Lower lobe of right lung (tissue), 2 donors: Measurements from ENCODE around the gene CADM1. TPM values are rescaled to one million over a fixed set of nuclear protein-coding genes. Genes with fewer than 3 reads are reported as not detected.
A peak's percentile ranks its signal among the peaks of the same experiment; 100 is the strongest.

ENCODE experiments used
- ATAC-seq, 2 donors: fragments of 200-7000 bp; cut with Tn5 transposase; one replicate each; pipeline ENCODE4 v1.9.1; 2020 to 2022; ENCODE audit warnings: mild to moderate bottlenecking in 2 of 2, moderate library complexity in 2 of 2
- DNase-seq: peaks from one replicate; pipeline ENCODE4 v3.0.0-alpha.2; 2020
- H3K27ac ChIP-seq: fragments of 200-600 bp; one replicate; pipeline ENCODE4 v1.8.0; 2022
- H3K27me3 ChIP-seq: fragments of 200-600 bp; one replicate; pipeline ENCODE4 v1.8.0; 2022; ENCODE audit warnings: low read depth
- H3K36me3 ChIP-seq: fragments of 200-600 bp; one replicate; pipeline ENCODE4 v1.8.0; 2022; ENCODE audit warnings: mild to moderate bottlenecking
- H3K4me1 ChIP-seq: fragments of 200-600 bp; one replicate; pipeline ENCODE4 v1.8.0; 2022
- H3K4me3 ChIP-seq: fragments of 200-600 bp; one replicate; pipeline ENCODE4 v1.8.0; 2022; ENCODE audit warnings: mild to moderate bottlenecking
- H3K9me3 ChIP-seq: fragments of 200-600 bp; one replicate; pipeline ENCODE4 v1.8.0; 2022
- intact Hi-C: fragments of 100-400 bp; cut with DNase I; formaldehyde crosslinking; loops from one replicate; pipeline ENCODE4 v1.11.0; 2022
- total RNA-seq: library from RNA; stranded (reverse); fragmentation: NEBNext Ultra II Directional; extraction: Animal tissue kit (Norgen Biotek cat#: 25700); gene quantifications from one replicate; pipeline ENCODE4 v1.2.1, GENCODE V29; 2021
- TF ChIP-seq, protein P1 (sequence below): fragments of 200-600 bp; IDR thresholded peaks from one replicate; pipeline ENCODE4 v1.8.0; 2022; ENCODE audit warnings: antibody characterized with exemption, mild to moderate bottlenecking
- donor health status: DM: no; HTN: yes; CAD: no; lungs with severe emphysema.

CADM1 gene
- total RNA-seq, 1 donor from 2014 or later = 149 TPM

DNA sequence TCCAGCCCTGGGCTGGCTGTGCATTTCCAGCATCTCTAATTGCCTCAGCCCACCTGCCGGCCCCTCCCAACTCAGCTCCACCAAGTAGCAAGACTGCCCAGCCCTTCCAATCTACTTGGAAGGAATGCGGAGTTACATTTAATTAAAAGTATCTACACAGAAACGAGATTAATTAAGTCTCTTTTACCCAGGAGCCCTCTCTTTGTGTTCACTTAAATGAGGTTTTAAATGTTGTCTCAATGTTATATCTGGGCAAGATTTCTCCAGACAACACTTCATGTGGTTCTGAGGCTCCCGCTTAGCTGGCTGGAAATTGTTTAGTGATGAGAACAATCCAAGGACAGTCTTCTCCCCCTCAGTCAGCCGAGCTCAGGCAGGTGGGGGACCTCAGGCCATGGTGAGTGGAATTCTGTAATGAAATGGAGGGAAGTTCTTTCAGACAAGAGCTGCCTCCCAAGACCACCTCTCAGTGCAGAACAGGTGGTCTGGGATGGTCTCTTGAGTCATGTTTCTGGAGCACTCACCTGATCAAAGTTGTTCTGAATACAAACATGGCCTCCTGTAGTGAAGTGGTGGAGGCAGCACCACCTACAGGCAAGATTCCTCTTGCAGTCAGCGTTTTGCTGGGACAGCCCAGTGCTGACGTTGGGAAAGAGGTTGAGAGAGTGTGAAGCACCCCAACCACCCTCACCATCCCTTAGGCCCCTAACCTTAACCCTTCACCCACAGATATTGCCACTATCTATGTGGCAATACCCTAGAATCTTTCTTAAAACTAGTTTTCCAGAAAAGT is 371.6 kb downstream of the CADM1 start:
- TF ChIP-seq, protein P1, sequence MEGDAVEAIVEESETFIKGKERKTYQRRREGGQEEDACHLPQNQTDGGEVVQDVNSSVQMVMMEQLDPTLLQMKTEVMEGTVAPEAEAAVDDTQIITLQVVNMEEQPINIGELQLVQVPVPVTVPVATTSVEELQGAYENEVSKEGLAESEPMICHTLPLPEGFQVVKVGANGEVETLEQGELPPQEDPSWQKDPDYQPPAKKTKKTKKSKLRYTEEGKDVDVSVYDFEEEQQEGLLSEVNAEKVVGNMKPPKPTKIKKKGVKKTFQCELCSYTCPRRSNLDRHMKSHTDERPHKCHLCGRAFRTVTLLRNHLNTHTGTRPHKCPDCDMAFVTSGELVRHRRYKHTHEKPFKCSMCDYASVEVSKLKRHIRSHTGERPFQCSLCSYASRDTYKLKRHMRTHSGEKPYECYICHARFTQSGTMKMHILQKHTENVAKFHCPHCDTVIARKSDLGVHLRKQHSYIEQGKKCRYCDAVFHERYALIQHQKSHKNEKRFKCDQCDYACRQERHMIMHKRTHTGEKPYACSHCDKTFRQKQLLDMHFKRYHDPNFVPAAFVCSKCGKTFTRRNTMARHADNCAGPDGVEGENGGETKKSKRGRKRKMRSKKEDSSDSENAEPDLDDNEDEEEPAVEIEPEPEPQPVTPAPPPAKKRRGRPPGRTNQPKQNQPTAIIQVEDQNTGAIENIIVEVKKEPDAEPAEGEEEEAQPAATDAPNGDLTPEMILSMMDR = peak; percentile 35
- no peaks in the 10 kb centered on the region for H3K27me3 ChIP-seq
- no peak overlapping the region for H3K27ac ChIP-seq
- DNase-seq (no peak), ATAC-seq (no peak)
- intact Hi-C loops = no loop called here
- no peak overlapping the region for H3K4me3 ChIP-seq
- no peaks in the 10 kb centered on the region for H3K36me3 ChIP-seq
- H3K4me1 ChIP-seq = no peaks in the 10 kb centered on the region
- no peaks in the 10 kb centered on the region for H3K9me3 ChIP-seq

DNA sequence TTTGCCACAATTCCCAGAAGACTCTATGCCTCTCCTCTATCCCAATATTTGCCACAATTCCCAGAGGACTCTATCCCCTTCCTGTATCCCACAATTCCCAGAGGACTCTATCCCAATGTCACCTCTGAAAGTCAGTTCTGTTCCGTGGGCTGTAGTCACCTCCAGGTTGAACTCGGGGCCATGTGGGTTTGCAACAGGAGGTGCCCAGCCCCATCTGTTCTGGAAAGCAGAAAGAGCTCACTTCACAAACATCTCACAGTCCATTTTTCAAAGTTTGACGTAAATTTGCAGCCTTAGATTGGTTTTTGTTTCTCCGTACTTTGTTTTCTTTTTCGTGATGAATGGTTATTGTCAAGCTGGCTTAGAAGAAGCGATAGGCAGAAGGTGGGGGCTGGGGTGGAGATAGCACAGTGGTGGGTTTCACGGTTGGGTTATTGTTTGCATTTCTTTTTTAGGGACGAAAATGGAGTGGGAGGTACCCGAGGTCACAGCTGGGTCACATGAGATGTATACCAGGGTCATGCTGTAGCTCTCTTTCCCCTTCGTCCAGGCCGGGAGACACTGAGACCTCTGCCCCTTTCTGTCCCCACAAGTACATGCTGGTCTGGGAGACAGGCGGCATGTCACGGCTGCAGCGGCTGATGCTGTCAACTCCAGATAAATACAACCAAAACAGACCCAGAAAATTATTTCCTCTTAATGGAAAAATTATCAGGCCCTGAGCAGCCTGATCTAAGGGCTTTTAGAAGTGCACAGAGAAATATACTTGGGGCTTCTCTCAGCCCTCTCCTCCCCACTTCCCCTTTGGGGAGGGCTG is 374.5 kb downstream of the CADM1 start:
- no peaks in the 10 kb centered on the region for H3K27me3 ChIP-seq
- TF ChIP-seq, protein P1 = no peak
- ATAC-seq (no peak), DNase-seq (no peak)
- H3K9me3 ChIP-seq = no peaks in the 10 kb centered on the region
- H3K27ac ChIP-seq = no peak overlapping the region
- H3K36me3 ChIP-seq = no peaks in the 10 kb centered on the region
- H3K4me3 ChIP-seq = no peak overlapping the region
- intact Hi-C loops = no loop called here
- no peaks in the 10 kb centered on the region for H3K4me1 ChIP-seq

DNA sequence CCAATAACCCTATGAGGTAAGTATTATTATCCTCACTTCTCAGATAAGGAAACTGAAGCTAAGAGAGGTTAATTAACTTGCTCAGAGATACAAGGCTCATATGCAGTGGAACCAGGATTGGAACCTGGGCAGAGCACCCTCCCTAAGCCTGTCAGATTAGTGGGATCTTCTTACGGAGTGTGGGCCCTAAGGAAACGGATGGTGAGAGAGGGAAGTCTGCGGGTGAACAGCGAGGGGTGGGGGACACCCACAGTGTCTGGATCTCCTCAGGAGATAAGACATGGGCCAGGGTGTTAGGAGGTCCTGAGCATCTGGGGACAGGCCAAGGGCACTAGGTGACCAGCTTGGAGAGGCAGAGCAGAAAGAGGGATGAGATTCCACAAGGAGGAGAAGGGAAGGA is 376.0 kb downstream of the CADM1 start:
- peak in 1 of 2 donors; percentile 18 for ATAC-seq
- intact Hi-C loops = no loop called here

DNA sequence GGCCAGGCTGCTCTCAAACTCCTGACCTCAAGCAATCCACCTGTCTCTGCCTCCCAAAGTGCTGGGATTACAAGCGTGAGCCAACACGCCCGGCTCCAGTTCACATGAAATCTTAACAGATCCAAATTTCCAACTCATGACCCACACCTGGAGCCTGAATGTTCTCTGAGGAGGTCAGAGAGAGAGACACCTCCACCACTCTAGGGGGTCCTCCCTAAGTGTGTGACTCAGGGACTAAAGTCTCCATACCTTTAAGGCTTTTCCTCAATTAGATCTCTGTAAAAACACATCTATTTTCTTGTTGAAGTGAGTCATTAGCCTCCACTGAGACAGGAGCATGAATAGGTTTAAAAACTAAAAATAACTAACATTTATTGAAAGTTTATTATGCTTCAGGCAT is 376.4 kb downstream of the CADM1 start:
- Histone ChIP-seq H3K27me3 (no peaks in the 10 kb centered on the region), H3K4me1 (no peaks in the 10 kb centered on the region), H3K27ac (no peak overlapping the region), H3K36me3 (no peaks in the 10 kb centered on the region), H3K9me3 (no peaks in the 10 kb centered on the region), H3K4me3 (no peak overlapping the region)
- intact Hi-C loops = no loop called here
- DNase-seq = no peak
- ATAC-seq = no peak
- TF ChIP-seq, protein P1 = no peak

More for the DNA sequence above, 376.0 kb downstream of the CADM1 start:
- DNase-seq = no peak
- TF ChIP-seq, protein P1 = no peak
- Histone ChIP-seq H3K27me3 (no peaks in the 10 kb centered on the region), H3K4me3 (no peak overlapping the region), H3K9me3 (no peaks in the 10 kb centered on the region), H3K27ac (no peak overlapping the region), H3K36me3 (no peaks in the 10 kb centered on the region), H3K4me1 (no peaks in the 10 kb centered on the region)

DNA sequence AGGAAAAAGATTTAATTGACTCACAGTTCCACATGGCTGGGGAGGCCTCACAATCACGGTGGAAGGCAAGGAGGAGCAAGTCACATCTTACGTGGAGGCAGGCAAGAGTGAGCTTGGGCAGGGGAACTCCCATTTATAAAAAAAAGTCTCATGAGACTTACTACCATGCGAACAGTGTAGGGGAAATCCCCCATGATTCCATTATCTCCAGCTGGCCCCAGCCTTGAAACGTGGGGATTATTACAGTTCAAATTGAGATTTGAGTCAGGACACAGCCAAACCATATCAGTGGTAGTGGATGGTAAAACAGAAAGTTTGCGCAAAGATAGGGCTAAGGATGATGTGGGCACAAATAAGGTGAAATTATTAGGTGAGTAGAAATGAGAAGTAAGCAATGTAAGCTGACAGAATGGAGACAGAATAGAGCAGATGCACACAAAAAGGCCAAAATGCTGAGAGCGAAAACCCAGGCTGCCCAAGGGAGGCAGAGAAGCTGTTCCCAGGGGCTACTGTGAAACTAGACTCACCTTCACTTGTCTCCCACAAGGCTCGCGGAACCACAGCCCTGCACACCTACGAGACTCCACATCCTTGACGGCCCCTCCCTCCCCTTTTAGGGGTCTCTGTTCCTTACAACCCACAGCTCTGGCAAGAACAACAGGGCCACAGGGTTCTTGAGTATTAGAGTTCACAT is 377.6 kb downstream of the CADM1 start:
- intact Hi-C loops = no loop called here
- ATAC-seq = no peak
- H3K27ac ChIP-seq = no peak overlapping the region
- H3K4me3 ChIP-seq = no peak overlapping the region
- no peaks in the 10 kb centered on the region for H3K36me3 ChIP-seq
- no peaks in the 10 kb centered on the region for H3K9me3 ChIP-seq
- H3K27me3 ChIP-seq = no peaks in the 10 kb centered on the region
- no peak for DNase-seq
- no peaks in the 10 kb centered on the region for H3K4me1 ChIP-seq
- TF ChIP-seq, protein P1 = no peak
